GM18517 (cell line): ENCODE measurements around the gene LRP1-AS.

Source experiments
- ATAC-seq: cut with Tn5 transposase; IDR thresholded peaks from one replicate; pipeline ENCODE4 v1.9.1; 2021; ENCODE audit warnings: mild to moderate bottlenecking, moderate library complexity; ENCODE audit not compliant: unreplicated experiment

The LRP1-AS gene

DNA sequence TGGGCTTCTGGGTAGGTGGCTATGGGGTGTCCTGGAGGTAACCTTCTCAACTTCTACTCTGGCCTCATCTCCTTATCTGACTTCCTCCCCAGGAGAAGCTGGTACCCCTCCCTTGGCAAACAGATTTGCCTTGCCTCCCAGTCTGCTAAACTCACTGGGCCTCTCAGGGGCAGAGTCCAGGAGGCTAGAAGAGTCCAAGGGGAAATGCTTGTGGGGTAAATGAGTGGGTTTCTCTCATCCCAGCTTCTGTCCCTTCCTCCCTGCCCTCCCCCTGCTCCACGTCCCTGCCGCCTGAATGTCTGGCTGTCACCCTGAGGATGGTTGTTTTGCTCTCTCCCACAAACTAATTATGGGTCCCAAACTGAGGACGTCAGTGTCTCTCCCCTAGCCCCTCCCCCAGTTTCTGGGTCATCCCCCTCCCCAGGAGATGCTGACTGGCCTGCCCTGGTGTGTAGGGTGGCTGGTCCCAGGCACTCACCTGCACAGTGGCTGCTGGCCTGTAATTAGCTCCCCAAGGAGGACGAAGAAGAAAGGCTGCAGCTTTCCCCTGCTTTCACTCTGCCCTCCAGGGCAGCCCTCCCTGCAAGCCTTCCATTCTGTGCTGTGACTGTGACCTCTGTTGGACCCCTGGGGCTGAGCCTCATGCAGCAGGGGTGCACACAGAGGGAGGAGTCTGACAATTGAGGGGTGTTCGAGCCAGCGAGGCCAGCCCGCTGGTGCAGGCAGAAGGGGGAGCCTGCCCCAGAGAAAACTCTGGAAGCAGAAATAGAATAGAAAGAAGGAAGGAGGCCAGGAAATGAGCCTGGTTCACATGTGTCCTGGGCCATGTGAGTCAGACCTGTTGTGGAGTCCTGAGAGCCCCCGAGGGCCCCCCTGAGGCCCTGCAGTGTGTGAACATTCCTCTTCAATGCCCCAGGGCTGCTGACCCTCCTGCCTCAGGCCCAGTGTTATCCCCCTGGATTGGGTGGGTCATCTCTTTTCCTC, at the start of gene LRP1-AS:
TSS of gene LRP1-AS (minus strand) at position 659 of the 984 bp plus-strand sequence.
- ATAC-seq, result no peak

- ATAC-seq, result no peak
These were observed 49.5 kb upstream of the LRP1-AS start for GRCh38 chr12:57196956-57197355.

DNA sequence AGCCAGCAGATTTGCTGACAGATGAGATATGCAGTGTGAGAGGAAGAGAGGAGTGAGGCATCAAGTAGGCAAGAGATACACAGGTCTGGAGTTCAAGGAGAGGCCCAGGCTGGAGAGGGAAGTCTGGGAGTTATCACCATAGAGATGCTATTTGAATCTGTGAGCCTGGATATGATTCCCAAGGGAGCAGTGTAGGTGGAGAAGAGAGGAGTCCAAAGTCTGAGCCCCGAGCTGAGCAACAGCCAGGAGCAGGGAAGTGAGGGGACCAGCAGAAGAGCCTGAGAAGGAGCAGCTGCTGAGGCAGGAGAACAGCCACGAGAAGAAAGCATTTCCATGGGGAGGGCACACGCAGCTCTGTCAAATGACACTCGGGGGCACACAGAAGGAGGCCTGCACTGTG, 49.0 kb upstream of the LRP1-AS start:
- no peak for ATAC-seq

DNA sequence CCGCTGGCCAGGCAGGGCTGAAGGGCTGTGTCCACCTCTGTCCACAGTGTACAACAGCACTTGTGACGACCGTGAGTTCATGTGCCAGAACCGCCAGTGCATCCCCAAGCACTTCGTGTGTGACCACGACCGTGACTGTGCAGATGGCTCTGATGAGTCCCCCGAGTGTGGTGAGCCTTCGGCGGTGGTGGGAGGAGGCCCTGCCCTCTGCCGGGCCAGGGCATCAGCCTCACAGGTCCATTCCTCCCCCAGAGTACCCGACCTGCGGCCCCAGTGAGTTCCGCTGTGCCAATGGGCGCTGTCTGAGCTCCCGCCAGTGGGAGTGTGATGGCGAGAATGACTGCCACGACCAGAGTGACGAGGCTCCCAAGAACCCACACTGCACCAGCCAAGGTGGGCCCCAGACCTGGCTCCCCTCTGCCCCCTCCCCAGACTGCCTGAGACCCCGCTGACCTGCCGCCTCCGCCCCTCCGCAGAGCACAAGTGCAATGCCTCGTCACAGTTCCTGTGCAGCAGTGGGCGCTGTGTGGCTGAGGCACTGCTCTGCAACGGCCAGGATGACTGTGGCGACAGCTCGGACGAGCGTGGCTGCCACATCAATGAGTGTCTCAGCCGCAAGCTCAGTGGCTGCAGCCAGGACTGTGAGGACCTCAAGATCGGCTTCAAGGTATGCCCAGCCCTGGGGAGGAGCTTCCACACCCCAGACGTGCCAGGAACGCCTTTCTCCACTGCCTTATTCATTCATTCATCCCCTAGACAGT, 48.4 kb upstream of the LRP1-AS start:
- ATAC-seq, result no peak

DNA sequence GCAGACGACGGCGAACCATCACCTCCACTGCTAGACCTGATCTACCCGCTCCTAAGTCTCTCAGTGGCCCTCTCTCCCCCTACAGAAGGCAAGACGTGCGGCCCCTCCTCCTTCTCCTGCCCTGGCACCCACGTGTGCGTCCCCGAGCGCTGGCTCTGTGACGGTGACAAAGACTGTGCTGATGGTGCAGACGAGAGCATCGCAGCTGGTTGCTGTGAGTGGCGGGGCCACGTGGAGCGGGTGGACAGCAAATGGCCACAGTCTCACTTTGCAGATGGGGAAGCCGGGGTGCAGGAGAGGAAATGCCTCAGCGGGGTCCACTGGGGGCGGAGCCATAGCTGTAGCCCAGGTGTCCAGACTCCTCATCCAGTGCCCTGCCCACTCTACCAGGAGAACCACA, 47.8 kb upstream of the LRP1-AS start:
- no peak for ATAC-seq

GRCh38 chr12:57194253-57194652, 46.8 kb upstream of the LRP1-AS start:
- ATAC-seq, result no peak

DNA sequence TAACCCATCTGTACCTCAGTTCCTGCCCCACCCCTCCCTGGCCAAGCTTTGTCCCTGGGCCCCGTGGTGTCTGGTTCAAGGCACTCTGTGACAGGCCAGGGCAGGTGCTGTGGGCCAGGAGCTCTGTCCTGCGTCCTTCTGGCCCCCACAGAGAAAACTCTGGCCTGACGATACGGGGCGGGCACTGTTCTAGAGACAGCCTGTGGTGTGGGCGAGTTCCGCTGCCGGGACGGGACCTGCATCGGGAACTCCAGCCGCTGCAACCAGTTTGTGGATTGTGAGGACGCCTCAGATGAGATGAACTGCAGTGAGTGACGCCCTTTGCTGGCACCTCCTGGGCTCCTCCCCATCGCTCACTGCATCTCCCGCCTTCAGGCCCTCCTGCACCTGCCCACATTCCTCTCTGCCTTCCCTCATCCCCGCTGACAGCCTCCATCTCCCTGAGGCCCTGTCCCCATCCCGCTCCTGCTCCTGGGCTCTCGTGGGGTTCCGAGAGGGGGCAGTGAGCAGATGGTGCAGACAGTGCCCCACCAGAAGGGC, 46.4 kb upstream of the LRP1-AS start:
- ATAC-seq, result no peak

- no peak for ATAC-seq
These were observed 45.5 kb upstream of the LRP1-AS start for GRCh38 chr12:57192920-57193319.

DNA sequence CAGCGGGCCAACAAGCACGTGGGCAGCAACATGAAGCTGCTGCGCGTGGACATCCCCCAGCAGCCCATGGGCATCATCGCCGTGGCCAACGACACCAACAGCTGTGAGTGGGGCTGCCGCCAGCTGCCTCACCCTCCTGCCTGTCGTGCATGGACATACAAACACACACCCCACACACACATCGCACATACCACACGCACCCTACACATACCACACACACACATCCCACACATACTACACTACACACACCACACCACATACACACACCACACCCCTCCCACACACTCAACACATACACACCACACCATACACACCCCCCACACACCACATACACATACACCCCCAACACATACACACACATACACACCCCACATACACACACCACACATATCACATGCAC, 44.0 kb upstream of the LRP1-AS start:
- no peak for ATAC-seq

DNA sequence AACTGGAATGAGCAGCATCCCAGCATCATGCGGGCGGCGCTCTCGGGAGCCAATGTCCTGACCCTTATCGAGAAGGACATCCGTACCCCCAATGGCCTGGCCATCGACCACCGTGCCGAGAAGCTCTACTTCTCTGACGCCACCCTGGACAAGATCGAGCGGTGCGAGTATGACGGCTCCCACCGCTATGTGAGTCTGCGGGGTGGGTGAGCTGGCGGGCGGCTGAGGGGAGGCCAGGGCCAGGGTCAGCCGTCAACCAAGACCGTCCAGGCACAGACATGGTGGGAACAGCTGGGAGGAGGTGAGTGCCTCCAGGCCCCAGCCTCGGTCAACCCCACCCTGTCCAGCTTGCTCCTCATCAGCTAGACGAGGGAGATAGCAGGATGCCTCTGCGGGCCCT, 43.4 kb upstream of the LRP1-AS start:
- ATAC-seq, result no peak

- no peak for ATAC-seq
These were observed 42.6 kb upstream of the LRP1-AS start for GRCh38 chr12:57190037-57190436.

GRCh38 chr12:57188090-57188425, 40.6 kb upstream of the LRP1-AS start:
- ATAC-seq, result no peak

- no peak for ATAC-seq
These were observed 40.0 kb upstream of the LRP1-AS start for GRCh38 chr12:57187222-57188089.

- ATAC-seq, result no peak
These were observed 38.6 kb upstream of the LRP1-AS start for GRCh38 chr12:57185906-57186508.

GRCh38 chr12:57185403-57185802, 38.0 kb upstream of the LRP1-AS start:
- ATAC-seq, result no peak

DNA sequence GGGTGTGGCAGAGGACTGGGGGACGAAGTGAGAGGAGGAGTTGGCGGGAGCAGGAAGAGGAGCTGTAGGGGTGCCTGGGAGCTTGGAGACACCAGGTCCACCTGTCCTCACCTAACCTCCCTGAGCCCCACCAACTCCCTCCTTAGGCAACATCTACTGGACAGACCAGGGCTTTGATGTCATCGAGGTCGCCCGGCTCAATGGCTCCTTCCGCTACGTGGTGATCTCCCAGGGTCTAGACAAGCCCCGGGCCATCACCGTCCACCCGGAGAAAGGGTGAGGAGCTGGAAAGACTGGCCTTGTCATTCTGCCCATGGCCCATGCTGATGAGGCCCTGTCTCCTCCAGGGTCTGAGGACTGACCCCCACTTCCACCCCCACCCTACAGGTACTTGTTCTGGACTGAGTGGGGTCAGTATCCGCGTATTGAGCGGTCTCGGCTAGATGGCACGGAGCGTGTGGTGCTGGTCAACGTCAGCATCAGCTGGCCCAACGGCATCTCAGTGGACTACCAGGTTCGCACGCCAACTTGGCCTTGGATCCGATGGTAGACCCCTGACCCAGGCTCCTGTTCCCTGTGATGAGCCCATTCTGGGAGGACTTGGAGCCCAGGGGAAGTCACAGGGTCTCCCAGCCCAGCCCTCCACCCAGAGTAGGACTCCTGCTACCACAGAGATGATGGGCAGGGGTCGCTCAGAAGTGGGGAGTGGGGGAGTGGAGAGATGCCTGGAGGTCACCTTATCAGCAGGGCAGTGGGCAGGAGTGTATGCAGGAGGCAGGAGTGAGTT, 36.7 kb upstream of the LRP1-AS start:
- ATAC-seq, result no peak

- ATAC-seq, result peak; percentile 83
These were observed 35.6 kb upstream of the LRP1-AS start for GRCh38 chr12:57182918-57183575.

- ATAC-seq, result no peak
These were observed 34.2 kb upstream of the LRP1-AS start for GRCh38 chr12:57181561-57182155.

DNA sequence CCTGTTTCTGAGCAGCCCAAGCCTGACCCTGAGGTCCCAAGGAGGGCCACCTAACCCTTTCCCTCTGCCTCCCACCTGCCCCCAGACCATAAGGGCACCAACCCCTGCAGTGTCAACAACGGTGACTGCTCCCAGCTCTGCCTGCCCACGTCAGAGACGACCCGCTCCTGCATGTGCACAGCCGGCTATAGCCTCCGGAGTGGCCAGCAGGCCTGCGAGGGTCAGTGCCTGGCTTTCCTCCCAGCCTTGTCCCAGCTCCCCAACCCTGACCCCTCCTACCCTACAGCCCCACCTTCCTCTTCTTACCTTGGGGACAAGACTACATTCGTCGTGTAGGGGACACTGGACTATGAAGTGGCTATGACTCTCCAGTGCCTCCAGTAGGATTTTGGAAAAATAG, 33.7 kb upstream of the LRP1-AS start:
- no peak for ATAC-seq
